Ascending aorta (tissue), 2 donors: Measurements from ENCODE around the gene BMPR1B. TPM values are rescaled to one million over a fixed set of nuclear protein-coding genes. Genes with fewer than 3 reads are reported as not detected.

Experiments
- DNase-seq, 2 donors: peaks; one replicate each; pipeline ENCODE4 v3.0.0-alpha.2; 2019; ENCODE audit warnings: low spot score in 2 of 2
- H3K27ac ChIP-seq, 2 donors: fragments of 200-600 bp; sonication (generic); one replicate each; pipeline ENCODE4 v1.5.1; 2016 to 2017; ENCODE audit warnings: mild to moderate bottlenecking in 1 of 2
- H3K27me3 ChIP-seq: fragments of 200-600 bp; sonication (generic); one replicate; pipeline ENCODE4 v1.5.1; 2017
- H3K36me3 ChIP-seq, 2 donors: fragments of 200-600 bp; sonication (generic); one replicate each; pipeline ENCODE4 v1.5.1; 2016
- H3K4me1 ChIP-seq, 2 donors: fragments of 200-600 bp; sonication (generic); one replicate each; pipeline ENCODE4 v1.5.1; 2016 to 2017; ENCODE audit warnings: mild to moderate bottlenecking in 1 of 2
- H3K4me3 ChIP-seq, 2 donors: fragments of 200-600 bp; sonication (generic); one replicate each; pipeline ENCODE4 v1.5.1; 2016 to 2017; ENCODE audit warnings: mild to moderate bottlenecking in 1 of 2
- H3K9me3 ChIP-seq, 2 donors: fragments of 200-600 bp; sonication (generic); one replicate each; pipeline ENCODE4 v1.5.1; 2016
- intact Hi-C: fragments of 100-400 bp; cut with DNase I; formaldehyde crosslinking; loops from one replicate; pipeline ENCODE4 v1.15.1; 2023
- total RNA-seq: library from RNA; depleted of rRNA; stranded (reverse); fragments of >200 nt; gene quantifications from one replicate; pipeline ENCODE4 v1.1.0, GENCODE V29; 2016
- TF ChIP-seq, protein P1 (sequence below), 3 experiments: fragments of 200-600 bp in 2 of 3; fragments of 450-650 bp in 1 of 3; sonication (generic) in 2 of 3; IDR thresholded peaks; one replicate each; pipeline ENCODE4 v1.5.1; 2016 to 2019; ENCODE audit warnings: antibody characterized with exemption in 3 of 3, mild to moderate bottlenecking in 1 of 3, moderate library complexity in 1 of 3

BMPR1B gene
- total RNA-seq, 1 donor from 2014 or later, result 3.8 TPM

DNA sequence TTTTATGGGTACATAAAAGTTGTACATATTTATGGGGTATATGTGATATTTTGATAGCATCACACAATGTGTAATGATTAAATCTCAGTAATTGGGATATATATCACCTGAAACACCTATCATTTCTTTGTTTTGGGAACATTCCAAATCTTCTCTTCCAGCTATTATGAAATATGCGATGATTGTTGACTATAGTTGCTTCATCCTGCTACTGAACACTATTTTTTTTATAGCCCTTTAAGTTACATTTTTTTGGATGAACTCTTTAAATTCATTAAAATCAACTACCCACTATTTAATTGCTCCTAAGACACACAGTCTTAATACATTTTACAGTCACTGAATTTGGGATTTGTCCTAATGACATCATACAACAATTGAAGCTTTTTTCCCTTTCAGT lies 212.9 kb downstream of the BMPR1B start:
- H3K36me3 ChIP-seq, result no peaks in the 10 kb centered on the region
- intact Hi-C loops, result no loop called here
- TF ChIP-seq, protein P1, sequence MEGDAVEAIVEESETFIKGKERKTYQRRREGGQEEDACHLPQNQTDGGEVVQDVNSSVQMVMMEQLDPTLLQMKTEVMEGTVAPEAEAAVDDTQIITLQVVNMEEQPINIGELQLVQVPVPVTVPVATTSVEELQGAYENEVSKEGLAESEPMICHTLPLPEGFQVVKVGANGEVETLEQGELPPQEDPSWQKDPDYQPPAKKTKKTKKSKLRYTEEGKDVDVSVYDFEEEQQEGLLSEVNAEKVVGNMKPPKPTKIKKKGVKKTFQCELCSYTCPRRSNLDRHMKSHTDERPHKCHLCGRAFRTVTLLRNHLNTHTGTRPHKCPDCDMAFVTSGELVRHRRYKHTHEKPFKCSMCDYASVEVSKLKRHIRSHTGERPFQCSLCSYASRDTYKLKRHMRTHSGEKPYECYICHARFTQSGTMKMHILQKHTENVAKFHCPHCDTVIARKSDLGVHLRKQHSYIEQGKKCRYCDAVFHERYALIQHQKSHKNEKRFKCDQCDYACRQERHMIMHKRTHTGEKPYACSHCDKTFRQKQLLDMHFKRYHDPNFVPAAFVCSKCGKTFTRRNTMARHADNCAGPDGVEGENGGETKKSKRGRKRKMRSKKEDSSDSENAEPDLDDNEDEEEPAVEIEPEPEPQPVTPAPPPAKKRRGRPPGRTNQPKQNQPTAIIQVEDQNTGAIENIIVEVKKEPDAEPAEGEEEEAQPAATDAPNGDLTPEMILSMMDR (IDR thresholded peaks at IDR 0.05), result no peak

DNA sequence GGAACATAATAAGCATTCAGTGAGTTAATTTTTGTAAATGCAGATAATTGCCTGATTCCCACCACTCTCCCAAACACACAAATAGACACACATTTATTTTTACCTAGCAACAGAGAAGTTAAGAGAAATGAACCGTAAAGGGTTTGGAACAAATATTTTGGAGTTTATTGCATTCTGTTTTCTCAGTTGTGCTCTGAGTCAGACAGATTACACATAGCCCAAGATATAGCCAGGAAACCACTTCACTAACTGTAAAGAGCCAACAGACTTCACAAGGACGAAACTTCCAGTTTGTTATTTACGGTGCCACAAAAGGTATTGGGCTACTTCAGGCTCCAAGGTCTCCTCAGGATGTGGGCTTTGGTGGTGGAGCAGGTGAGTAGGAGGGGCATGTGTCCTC lies 217.0 kb downstream of the BMPR1B start:
- no peak overlapping the region for H3K4me3 ChIP-seq
- H3K9me3 ChIP-seq, result no peaks in the 10 kb centered on the region
- H3K36me3 ChIP-seq, result no peaks in the 10 kb centered on the region
- H3K27ac ChIP-seq, result no peak overlapping the region
- TF ChIP-seq, protein P1 (IDR thresholded peaks at IDR 0.05), result no peak
- no peaks in the 10 kb centered on the region for H3K27me3 ChIP-seq
- DNase-seq, result no peak
- intact Hi-C loops, result no loop called here
- peaks cover 0 to 10% of the 10 kb centered on the region in 2 donors for H3K4me1 ChIP-seq

More for the DNA sequence above, 212.9 kb downstream of the BMPR1B start:
- Histone ChIP-seq H3K4me3 (no peak overlapping the region), H3K27me3 (no peaks in the 10 kb centered on the region), H3K27ac (no peak overlapping the region), H3K9me3 (no peaks in the 10 kb centered on the region), H3K4me1 (no peaks in the 10 kb centered on the region)
- no peak for DNase-seq

DNA sequence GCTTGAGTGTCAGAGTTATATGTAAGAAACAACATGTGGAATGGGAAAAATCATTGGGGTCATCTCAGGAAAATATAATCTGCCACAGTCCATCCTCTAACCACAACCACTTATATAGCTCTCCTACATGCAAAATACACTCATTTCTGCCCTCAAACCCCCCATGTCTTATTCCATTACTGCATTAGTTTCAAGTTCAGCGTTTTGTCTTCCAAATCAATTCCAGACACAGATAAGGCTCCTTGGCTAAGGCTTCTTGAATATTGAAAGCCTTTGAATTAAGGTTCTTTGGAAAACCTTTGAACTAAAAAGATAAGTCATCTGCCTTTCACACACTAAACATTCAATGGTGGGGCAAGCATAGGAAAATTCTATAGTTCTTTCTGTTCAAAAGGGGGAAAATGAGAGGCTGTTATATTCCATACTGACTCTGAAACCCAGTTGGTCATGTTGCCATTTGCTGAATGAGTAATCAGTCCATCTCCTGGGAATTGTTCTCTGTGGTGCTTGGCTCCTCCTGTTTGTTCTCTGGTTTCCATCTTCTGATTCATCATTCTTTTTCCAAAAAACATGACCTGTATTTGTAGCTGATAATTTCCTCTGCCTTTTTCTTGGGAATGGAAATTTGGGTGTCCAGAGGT lies 218.7 kb downstream of the BMPR1B start:
- H3K36me3 ChIP-seq, result no peaks in the 10 kb centered on the region
- intact Hi-C loops, result no loop called here
- H3K9me3 ChIP-seq, result no peaks in the 10 kb centered on the region
- no peak overlapping the region for H3K4me3 ChIP-seq
- DNase-seq, result no peak
- peaks cover 0 to 10% of the 10 kb centered on the region in 2 donors for H3K4me1 ChIP-seq
- no peaks in the 10 kb centered on the region for H3K27me3 ChIP-seq
- peak overlapping the region in 1 of 2 donors; percentile 15 for H3K27ac ChIP-seq
- TF ChIP-seq, protein P1 (IDR thresholded peaks at IDR 0.05), result no peak

DNA sequence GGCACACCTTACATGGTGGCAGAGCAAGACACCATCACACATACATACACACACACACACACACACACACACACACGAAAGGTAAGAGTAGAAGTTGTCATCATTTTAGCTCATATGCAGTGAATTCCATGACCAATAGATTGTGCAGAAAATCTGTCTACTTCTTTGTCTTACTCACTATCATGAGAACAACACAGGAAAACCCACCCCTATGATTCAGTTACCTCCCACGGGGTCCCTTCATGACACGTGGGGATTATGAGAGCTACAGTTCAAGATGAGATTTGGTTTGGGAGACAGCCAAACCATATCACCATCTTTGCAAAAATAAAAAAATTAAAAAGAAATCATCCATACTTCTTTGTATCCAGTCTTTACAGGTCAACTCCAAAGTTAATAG lies 221.1 kb downstream of the BMPR1B start:
- intact Hi-C loops, result no loop called here
- Histone ChIP-seq H3K27me3 (no peaks in the 10 kb centered on the region), H3K4me1 (peaks cover 0 to 10% of the 10 kb centered on the region in 2 donors), H3K9me3 (no peaks in the 10 kb centered on the region), H3K4me3 (no peak overlapping the region), H3K36me3 (no peaks in the 10 kb centered on the region), H3K27ac (no peak overlapping the region)
- TF ChIP-seq, protein P1 (IDR thresholded peaks at IDR 0.05), result no peak
- no peak for DNase-seq

DNA sequence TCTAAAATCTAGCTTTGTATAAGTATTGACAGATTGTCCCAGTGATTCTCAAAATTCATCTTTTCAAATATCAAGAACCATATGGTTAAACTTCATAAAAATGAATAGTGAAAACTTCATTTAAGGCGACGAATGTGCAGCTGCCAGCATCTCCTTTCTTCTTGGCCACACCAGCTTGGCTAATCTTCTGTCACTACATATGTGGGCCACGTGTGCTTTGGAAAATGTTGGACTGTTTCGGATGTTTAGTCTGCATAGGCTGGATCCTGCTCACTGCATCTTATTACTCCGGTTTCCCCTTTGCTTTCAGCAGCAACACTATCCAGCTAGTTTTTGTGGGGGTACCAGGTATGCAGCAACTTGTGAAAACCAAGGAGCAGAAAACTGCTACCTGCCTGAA lies 221.9 kb downstream of the BMPR1B start:
- Histone ChIP-seq H3K4me1 (peaks cover 0 to 10% of the 10 kb centered on the region in 2 donors), H3K9me3 (no peaks in the 10 kb centered on the region), H3K36me3 (no peaks in the 10 kb centered on the region), H3K4me3 (no peak overlapping the region), H3K27ac (no peak overlapping the region), H3K27me3 (no peaks in the 10 kb centered on the region)
- intact Hi-C loops, result no loop called here
- TF ChIP-seq, protein P1 (IDR thresholded peaks at IDR 0.05), result no peak
- DNase-seq, result no peak
